ENCODE measurements around the gene PIRT.

PIRT gene

DNA sequence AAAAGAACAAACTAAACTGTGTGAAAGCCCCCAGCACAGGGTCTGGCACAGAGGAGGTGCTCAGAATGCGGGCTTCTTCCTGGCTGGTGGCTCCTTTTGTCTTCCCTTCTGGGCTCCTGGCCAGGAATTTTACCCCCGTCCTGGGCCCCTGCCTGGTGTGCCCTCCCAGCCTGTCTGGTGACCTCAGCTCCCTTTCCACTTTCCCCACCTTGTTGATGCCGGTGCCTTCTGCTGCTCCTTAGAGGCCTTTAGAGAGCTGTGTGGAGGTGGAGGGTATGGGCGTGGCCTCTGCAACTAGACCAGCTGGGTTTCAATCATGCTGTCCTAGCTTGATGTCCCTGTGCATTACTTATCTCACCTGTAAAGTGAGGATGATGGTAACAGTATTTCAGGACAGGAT lies 16.8 kb downstream of the PIRT start:
- no peak for DNase-seq (ENCODE audit: low read depth)

DNA sequence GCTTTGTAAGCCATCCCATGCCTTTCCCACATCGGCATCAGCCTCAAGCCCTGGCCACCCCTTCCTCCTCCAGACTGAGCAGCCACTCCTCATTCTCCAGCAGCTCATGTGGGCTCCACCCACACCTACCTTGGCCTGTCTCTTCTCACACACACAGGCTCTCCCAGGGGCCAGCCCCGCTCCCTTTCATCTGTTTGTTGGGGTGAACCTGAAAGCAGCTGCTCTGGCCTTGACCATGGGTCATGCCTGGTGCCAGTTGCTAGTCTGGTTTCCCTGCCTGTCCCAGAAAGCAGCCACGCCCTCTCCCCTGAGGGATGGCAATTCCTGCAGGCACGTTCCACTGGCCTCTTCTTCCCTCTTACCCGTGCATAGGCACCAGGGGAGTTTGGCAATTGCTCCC lies 22.6 kb downstream of the PIRT start:
- no peak for DNase-seq (ENCODE audit: low read depth)

DNA sequence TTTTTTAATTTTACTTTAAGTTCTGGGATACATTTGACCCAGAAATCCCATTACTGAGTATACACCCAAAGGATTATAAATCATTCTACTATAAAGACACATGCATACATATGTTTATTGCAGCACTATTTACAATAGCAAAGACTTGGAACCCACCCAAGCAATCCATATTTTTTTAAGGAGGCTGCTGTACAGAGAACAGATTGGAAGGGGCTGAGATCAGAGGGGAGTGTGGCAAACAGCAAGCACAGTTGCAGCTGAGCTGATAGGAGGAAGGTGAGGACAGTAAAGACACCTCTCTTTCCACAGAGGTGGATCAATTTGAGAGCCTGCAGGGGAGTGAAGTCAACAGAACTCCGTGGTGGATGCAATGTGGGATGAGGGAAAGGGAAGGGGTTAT lies 23.8 kb downstream of the PIRT start:
- no peak for DNase-seq (ENCODE audit: low read depth)

DNA sequence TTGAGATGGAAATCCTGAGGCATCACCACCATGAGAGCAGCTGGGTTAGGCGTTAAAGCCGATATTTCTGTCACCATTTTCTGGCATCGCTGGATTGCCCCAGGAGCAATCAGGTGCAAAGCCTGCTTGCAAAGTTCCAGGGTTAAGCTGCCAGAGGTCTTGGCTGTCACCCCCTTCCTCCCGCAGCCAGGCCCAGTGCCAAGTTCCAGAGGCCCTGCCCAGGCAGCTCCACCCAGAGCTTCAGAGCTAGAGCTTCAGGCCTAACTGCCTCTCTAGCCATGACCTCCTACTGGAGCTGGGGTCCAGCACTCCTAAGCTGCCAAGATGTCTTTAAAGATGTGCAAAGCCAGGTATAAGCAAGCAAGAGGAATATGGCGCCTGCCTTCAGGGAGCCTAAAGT lies 25.2 kb downstream of the PIRT start:
- no peak for DNase-seq (ENCODE audit: low read depth)

DNA sequence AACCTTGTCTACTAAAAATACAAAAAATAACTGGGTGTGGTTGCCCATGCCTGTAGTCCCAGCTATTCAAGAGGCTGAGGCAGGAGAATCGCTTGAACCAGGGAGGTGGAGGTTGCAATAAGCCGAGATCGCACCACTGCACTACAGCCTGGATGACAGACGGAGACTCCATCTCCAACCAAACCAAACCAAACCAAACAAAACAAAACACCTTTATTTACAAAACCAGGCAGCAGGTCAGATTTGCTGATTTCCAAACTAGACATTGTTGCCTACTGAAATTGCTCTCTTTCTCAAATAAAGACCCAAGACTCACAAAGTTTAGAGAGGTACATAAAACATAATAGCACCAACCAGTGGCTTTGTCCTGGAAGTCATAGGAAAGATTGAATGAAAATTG lies 28.3 kb downstream of the PIRT start:
- DNase-seq (ENCODE audit: low read depth), result no peak

DNA sequence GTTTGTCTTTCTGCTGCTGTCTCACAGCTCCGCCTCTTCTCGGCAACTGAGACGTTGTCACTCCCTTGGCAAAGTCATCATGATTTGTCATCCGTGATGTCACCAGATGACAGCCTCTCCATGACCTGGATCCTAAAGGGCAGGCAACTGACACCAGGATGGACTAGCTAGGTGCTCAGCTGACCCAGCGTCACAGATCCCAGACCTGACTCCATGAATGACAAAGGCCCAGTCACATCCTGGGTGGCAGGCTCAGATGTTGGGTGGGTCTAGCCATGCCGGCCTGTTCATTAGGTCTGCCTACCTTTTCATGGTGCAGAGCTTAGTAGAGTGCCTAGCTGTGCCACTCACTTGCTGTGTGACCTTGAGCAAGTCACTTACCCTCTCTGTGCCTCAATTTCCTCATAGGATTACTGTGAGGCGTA lies 30.2 kb downstream of the PIRT start:
- no peak for DNase-seq (ENCODE audit: low read depth)

DNA sequence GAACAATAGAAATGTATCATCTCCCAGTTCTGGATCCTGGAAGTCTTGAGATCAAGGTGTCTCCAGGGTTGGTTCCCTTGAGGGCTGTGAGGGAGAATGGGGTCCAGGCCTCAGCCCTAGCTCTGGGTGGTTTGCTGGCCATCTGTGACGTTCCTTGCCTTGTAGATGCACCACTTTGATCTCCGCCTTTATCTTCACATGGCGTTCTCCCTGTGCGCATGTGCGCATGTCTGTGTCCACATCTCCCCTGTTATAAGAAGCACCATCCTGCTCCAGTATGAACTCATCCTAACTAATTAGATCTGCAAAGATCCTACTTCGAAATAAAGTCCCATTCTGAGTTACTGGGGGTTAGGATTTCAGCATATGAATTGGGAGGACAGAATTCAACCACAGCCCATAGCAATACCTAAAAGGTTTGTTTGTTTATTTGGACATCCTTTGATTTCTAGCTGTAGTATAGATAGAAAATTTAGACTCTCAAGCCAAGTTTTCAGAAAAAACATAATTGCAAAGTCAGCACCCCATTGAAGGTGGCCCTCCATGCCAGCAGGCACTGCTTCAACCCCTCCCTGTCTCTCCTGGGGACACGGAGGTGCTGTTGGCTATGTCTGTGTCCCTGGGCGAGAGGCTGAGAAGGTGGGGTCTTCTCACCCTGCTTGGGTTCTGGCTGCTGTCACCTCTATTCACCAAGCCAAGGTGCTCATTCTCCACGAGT lies 31.2 kb downstream of the PIRT start:
- DNase-seq (ENCODE audit: low read depth), result no peak

DNA sequence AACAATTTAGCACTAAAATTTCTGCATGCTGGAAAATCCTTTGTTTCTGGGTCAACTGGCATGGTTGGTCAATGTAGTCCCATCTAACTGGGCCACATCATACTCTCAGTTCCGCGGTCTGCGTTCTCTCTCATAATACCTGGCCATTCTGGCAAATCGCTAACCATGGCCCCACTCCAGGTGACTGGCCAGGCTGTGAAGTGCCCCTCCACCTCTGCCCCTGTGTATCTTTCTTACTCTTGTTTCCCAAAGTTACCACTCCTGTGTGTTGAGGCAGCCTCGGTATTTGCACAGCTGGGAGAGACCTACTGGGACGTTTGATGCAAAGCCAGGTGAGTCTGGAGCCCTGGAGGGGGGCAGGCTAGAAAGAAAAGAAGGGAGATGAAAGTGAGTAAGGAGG lies 32.0 kb downstream of the PIRT start:
- DNase-seq (ENCODE audit: low read depth), result no peak

DNA sequence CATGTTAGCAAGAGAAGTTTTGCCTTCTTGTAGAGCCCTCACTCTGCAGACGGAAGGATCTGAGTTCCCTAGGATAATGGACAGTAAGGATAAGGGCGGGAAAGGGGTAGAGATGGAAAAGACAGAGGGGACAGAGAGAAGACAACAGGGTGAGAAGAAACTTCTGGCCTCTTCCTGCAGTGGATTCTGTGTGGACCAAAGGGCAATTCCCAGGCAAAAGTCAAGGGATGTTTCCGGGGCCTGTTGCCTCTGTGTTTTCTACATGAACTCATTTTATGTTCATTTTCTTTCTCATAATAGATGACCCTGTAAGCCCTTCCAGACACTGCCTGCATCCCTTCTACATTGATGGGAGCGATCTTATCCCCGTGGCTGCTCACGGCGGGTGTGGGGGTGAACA lies 33.3 kb downstream of the PIRT start:
- DNase-seq (ENCODE audit: low read depth), result no peak

DNA sequence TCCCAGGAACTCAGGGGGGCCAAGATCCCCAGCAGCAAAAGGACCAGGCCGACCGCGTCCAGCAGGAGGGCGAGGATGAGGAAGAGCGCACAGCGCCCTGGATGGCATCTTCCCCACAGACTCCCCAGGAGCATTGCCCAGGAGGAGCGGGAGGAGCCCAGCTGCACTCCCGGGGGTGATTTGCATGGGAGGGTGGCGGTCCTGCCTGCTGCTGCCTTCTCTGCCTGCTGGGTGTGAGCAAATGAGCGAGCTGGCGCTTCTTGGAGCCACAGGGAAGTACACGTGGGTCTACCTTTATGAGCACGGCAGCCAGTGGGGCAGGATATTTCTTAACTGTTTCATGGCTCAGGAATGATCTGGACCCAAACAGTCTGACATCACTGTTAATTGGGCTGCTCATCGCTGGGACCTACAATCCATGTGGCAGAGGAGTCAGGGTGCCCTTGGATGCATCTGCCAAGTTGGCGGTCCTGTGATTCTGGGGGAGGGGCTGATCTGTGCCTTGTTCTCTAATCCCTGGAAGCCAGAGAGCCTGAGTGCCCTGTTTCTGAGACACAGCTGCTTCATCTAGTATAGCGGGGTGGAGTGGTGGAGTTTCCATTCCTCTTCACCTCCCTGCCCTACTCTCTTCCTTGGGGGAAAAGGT lies 33.9 kb downstream of the PIRT start, which contains the start of gene TMEM238L:
Gene TMEM238L (minus strand): TSS at position 270 of the 646 bp plus-strand sequence. CDS start 136 bp downstream, at position 134.
- DNase-seq (ENCODE audit: low read depth), result no peak

DNA sequence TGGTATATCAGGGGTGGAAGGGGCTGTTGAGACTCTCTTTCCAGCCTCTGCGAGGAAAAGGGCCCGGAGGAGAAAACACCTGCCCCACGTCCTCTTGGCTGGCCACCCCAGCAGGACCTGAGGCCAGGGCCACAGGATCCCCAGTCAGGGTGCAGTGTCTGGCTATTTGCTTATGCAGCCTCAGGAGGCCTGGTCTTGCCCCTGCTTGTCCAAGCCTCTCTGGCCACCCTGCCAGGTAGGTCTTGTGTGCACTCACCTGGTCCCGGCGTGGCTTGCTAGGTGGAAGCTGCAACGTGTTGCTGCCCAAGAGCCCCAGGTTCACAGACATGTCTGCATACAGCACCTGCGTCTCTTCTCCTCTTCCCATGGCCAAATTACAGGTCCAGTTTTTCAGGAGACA lies 34.5 kb downstream of the PIRT start:
- no peak for DNase-seq (ENCODE audit: low read depth)

DNA sequence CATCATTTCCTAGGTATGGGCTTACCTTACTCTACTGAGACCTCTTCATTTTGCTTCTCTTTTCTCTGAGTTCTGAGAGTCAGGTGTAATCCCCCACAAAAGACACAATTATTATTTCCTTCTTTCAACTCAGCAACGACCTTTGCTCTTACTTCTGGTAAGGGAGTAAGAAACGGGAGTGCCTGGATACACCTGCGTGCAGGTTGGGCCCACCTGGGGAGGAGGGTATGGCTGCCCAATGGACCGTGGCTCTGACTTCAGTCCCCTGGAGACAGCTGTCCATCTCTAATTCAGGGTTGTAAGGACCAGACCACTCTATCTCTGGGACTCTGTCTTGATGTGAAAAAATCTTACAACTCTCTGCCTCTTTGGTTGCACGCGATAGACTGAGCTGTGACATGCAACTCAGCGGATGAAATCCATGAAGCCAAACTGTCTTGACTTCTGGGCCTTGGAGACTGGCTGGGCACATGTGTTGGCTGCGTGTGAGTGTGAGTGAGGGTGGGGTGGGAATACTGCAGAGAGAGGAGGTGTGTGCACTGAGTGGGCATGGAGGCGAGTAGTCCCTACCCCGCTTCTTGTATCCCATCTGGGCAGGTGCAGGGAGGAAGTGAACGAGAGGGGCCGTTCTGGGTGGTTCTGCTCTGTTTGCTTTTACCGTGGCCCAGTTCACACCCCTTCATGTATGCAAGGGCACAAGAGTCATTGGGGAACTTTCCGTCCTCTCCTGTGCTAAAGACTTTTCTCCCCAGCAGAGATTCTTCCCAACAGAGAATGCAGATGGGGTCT lies 35.2 kb downstream of the PIRT start:
- no peak for DNase-seq (ENCODE audit: low read depth)

DNA sequence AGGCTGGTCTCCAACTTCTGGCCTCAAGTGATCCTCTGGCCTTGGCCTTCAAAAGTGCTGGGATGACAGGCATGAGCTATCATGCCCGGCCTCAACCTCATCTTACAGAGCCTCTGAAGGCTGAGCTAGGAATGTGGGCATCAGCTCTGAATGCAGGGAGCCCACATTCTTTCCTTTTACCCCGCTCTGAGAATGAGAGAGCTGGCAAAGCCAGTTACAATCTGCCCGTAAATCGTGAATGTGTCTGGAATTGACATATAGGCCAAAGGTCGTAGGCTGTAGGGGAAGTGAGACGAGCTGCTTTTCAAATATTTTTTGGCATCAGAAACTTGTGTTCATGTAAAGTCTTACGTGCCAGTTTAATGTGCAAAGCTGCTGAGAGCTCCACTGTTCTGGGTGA lies 38.5 kb downstream of the PIRT start:
- no peak for DNase-seq (ENCODE audit: low read depth)

DNA sequence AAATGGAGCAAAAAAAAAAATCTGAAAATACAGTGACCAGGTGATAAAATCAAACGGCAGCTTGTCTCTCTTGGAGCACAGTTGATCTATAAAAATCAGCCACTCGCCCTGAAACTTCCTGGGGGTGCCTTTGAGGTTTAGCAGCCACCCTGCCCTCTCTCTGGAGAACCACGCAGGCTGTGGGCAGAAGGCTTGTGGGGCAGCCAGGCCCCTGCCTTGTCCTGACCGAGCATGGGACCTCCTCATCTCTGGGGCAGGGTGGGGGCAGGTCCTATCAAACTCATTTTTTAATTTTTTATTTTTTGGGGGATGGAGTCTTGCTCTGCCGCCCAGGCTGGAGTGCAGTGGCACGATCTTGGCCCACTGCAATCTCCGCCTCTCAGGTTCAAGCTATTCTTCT lies 39.0 kb downstream of the PIRT start:
- no peak for DNase-seq (ENCODE audit: low read depth)

DNA sequence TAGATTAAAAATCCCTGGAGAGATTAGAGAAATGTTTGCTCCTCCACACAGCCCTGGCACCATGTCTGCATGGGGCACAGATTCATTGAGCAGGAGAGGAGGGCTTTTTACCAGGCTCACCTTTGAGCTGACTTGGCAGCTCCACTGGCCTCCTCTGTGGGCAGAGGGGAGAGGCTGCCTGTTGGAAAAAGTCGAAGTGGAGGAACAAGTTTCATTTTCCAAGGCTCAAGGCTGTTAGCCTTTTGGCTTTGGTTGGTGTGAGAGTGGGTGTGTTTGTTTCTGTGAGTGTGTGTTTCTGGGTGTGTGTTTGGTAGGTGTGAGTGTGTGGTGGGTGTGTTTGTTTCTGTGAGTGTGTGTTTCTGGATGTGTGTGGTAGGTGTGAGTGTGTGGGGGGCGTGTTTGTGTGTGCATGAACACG lies 39.5 kb downstream of the PIRT start:
- DNase-seq (ENCODE audit: low read depth), result no peak

DNA sequence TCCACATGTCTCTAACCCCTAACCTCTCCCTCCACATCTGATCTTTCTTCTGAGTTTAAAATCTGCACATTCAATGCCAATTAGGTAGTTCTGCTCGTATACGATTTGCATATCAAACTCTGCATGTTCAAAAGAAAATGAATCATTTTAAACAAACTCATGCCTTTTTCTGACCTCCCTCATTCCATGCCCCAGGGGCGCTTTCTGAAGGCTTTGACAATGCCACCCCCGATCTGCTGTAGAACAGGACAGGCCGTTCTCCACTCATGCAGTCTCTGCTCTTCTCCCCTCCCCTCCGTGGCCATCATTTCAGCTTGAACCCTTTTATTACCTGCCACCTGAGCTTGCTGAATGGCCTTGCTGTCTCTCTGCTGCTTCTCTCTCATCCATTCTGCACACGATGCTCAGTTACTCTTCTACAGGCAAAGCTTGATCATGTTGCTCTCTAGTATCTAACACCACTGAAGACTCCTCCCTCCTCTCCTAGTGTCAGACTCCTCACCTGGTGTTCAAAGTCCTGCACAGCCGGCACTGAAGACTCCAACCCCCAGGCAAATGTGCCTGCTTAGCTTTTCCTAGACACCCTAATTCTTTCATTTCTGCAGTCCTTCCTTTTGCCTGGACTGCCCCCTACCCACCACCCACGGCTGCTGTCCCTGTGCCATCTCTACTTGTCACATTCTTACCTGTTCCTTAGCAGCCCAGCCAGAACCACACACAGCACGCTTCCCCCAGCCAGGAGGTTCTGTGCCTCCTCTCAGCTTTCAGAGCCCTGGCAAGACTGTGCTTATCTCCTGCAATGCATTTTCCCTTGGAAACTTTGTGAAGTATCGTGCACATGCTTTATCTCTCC lies 40.2 kb downstream of the PIRT start:
- DNase-seq (ENCODE audit: low read depth), result no peak

DNA sequence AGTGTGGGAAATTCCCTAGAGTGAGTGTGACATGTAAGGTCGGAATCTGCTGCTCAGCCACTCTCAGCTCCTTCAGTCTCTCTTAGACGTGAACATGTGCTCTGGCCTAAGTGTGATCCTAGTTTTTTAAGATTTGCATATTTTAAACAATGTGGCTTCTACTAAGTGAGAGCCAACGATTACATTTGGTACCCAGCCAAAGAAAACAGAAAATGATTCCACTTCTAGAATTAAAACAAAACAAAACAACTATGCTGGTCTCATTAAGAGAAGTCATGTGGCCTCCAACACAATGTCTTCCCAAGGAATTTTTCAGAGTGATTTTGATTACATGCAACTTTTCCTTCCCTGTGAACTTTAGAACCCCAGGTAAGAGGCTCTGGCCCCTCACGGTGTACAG lies 44.1 kb downstream of the PIRT start:
- no peak for DNase-seq (ENCODE audit: low read depth)

DNA sequence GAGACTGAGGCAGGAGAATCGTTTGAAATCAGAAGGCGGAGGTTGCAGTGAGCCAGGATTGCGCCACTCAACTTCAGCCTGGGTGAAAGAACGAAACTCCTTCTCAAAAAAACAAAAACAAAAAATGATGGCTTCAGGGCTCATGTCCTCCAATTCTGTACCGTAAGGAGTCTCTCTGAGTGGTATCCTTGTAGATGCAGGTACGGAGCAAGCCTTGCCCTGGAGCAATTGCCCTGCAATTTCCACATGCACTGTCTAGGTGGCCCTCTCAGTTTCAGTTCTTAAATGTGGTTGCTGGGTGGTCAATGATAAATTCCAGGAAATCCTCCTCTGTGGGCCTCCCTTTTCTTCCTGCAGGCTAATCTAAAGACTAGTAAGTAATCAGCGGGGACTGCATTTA lies 44.6 kb downstream of the PIRT start:
- no peak for DNase-seq (ENCODE audit: low read depth)

DNA sequence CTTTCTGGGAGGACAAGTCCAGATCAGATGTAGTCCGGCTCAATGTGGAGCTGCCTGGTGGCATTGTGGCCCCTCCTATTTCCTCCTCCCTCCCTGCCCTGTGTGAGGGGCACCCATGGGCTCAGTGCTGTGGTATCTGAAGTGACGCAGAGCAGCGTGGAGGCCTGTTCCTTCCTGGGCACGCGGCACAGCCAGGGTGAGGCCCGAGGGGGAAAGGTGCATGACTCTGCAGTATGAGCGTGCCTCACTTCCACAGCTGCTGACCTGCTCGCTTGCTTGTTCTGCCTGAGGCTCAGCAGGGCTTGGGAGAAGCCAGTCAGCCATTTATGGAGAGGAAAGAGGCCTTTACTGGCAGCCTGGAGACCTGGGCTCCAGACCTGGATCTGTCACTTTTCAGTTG lies 45.7 kb downstream of the PIRT start:
- no peak for DNase-seq (ENCODE audit: low read depth)

DNA sequence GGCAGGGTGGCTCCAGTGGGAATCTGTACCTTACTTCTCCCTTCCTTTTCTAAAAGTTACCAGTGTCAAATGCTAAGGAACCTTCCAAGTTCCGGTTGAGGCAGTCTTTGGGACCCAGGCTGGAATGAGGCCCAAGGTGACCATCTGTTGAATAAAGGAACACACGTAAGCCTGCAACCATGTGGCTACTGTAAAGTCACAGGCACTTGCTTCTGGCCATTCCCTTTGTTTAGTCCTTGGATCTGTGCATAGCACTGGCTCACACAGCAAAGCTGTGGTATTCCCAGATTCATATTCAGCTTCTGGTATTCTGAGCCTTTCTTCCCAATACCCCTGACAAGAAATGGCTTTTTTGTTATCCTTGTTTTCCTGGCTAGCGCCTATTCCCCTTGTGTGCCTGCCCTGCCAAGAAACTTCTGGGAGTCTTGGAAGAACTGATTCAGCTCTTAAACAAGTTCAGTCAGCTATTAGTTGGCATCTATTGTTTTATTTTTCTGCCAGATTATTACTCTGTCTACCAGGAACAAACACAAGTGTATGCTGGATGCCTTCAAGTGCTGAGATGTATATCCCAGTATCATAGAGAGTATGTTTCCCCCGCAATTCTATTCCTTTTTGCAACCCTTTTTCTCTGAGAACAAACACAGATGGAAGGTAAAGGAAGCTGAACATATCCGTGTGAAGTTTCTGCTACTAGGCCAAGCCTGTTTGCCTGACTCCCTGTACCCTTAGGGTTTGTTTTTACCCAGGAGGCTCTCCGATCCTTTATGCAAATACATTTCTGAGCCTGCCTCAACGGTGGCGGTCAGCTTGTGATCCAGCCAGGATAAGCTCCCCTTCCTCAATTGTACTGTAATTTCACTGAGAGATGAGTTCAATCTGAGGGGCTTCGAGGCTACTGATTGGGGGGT lies 47.1 kb downstream of the PIRT start:
- no peak for DNase-seq (ENCODE audit: low read depth)

DNA sequence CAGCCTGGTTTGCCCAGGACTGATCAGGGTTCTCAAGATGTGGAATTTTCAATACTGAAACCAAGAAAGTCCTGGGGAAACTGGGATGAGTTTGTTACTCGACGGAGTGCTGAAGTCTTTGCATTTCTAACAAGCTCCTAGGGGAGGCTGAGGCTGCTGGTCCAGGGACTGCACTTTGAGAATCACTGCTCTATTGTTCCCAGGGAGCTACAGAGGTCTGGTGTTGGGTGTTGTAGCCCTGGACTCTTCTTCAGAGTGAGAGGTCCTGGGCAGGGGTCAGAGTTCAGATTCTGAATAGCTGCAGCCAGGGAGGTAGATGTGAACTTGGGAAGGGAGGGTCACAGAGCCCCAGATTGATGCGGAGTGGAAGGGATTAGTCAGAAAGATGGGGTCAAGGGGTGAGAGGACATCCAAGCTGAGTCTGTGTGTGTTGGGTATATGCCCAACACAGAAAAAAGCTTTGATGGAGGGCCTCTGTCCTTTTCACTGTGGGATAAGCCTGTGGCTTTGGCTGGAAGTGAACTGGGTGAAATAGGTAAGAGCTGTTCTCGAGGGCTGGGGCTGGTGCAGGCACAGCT lies 48.1 kb downstream of the PIRT start:
- DNase-seq (ENCODE audit: low read depth), result no peak

Measured in stimulated activated CD8-positive, alpha-beta memory T cell treated with anti-CD3 and anti-CD28 coated beads, Interleukin-7, amount 100 ng/mL, for 24 hours (primary cell).